Left lung (tissue), 10 donors: Measurements from ENCODE around the gene OBI1. TPM values are rescaled to one million over a fixed set of nuclear protein-coding genes. Genes with fewer than 3 reads are reported as not detected.

Experiments
- ATAC-seq: fragments of 200-7000 bp; cut with Tn5 transposase; one replicate; pipeline ENCODE4 v1.9.1; 2020; ENCODE audit warnings: moderate library complexity
- DNase-seq, 4 donors: peaks; one replicate each; pipeline ENCODE4 v3.0.0-alpha.2; 2013 to 2020
- H3K27ac ChIP-seq, 2 donors: fragments of 200-600 bp; sonication (generic) in 1 of 2; one replicate each; pipeline versions ENCODE4 v1.5.0 to v1.8.0; 2020 to 2021
- H3K27me3 ChIP-seq, 2 donors: fragments of 200-600 bp; sonication (generic) in 1 of 2; one replicate each; pipeline versions ENCODE4 v1.5.0 to v1.8.0; 2020 to 2021
- H3K36me3 ChIP-seq, 2 donors: fragments of 200-600 bp; sonication (generic) in 1 of 2; one replicate each; pipeline versions ENCODE4 v1.5.0 to v1.8.0; 2020 to 2021
- H3K4me1 ChIP-seq, 2 donors: fragments of 200-600 bp; one replicate each; pipeline ENCODE4 v1.8.0; 2021
- H3K4me3 ChIP-seq, 2 donors: fragments of 200-600 bp; sonication (generic) in 1 of 2; one replicate each; pipeline versions ENCODE4 v1.5.0 to v1.8.0; 2020 to 2021; ENCODE audit warnings: mild to moderate bottlenecking in 1 of 2
- H3K9me3 ChIP-seq, 2 donors: fragments of 200-600 bp; sonication (generic) in 1 of 2; one replicate each; pipeline versions ENCODE4 v1.5.0 to v1.8.0; 2020 to 2021
- intact Hi-C, 2 donors: fragments of 100-400 bp; cut with DNase I; formaldehyde crosslinking; loops; one replicate each; pipeline versions ENCODE4 v1.11.2 to v1.14.2; 2022
- polyA plus RNA-seq, 6 donors: library from polyadenylated mRNA; unstranded; fragments of 120-200 nt; gene quantifications; one replicate each; pipeline ENCODE4 v1.2.1, GENCODE V29; 2013; ENCODE audit not compliant: insufficient read length in 6 of 6
- total RNA-seq, 2 donors: library from RNA; stranded (reverse); fragmentation: NEBNext Ultra II Directional; extraction: Animal tissue kit (Norgen Biotek cat#: 25700); gene quantifications; one replicate each; pipeline ENCODE4 v1.2.1, GENCODE V29; 2021
- TF ChIP-seq, protein P1 (sequence below), 2 donors: fragments of 200-600 bp; sonication (generic) in 1 of 2; IDR thresholded peaks; one replicate each; pipeline versions ENCODE4 v1.5.0 to v1.8.0; 2021; ENCODE audit warnings: antibody characterized with exemption in 2 of 2
- donor health status: DM: no; HTN: yes; CAD: no.
- donor health status: DM: no; HTN: no; CAD: no.

Gene OBI1
- total and polyA plus RNA-seq, 8 donors: 7.1 to 22.7 (median 20.3) TPM

GRCh38 chr13:78632996-78633395 lies 26.0 kb downstream of the OBI1 start:
- Histone ChIP-seq H3K4me1 (no peaks in the 10 kb centered on the region), H3K4me3 (no peak overlapping the region), H3K36me3 (peaks cover 0 to 90% of the 10 kb centered on the region in 2 donors), H3K27ac (no peak overlapping the region), H3K9me3 (no peaks in the 10 kb centered on the region), H3K27me3 (no peaks in the 10 kb centered on the region)
- intact Hi-C loops: no loop called here
- TF ChIP-seq, protein P1, sequence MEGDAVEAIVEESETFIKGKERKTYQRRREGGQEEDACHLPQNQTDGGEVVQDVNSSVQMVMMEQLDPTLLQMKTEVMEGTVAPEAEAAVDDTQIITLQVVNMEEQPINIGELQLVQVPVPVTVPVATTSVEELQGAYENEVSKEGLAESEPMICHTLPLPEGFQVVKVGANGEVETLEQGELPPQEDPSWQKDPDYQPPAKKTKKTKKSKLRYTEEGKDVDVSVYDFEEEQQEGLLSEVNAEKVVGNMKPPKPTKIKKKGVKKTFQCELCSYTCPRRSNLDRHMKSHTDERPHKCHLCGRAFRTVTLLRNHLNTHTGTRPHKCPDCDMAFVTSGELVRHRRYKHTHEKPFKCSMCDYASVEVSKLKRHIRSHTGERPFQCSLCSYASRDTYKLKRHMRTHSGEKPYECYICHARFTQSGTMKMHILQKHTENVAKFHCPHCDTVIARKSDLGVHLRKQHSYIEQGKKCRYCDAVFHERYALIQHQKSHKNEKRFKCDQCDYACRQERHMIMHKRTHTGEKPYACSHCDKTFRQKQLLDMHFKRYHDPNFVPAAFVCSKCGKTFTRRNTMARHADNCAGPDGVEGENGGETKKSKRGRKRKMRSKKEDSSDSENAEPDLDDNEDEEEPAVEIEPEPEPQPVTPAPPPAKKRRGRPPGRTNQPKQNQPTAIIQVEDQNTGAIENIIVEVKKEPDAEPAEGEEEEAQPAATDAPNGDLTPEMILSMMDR (IDR thresholded peaks at IDR 0.05): no peak
- ATAC-seq (no peak), DNase-seq (no peak)

- intact Hi-C loops: no loop called here
- Histone ChIP-seq H3K36me3 (peaks cover 0 to 79% of the 10 kb centered on the region in 2 donors), H3K4me1 (no peaks in the 10 kb centered on the region), H3K27me3 (no peaks in the 10 kb centered on the region), H3K27ac (no peak overlapping the region), H3K9me3 (no peaks in the 10 kb centered on the region), H3K4me3 (no peak overlapping the region)
- DNase-seq: no peak
- TF ChIP-seq, protein P1 (IDR thresholded peaks at IDR 0.05): no peak
- no peak for ATAC-seq
These were observed 27.9 kb downstream of the OBI1 start for GRCh38 chr13:78631077-78631476.

GRCh38 chr13:78630511-78630910 lies 28.4 kb downstream of the OBI1 start:
- DNase-seq (no peak), ATAC-seq (no peak)
- Histone ChIP-seq H3K4me1 (no peaks in the 10 kb centered on the region), H3K36me3 (peaks cover 0 to 73% of the 10 kb centered on the region in 2 donors), H3K9me3 (no peaks in the 10 kb centered on the region), H3K27ac (no peak overlapping the region), H3K4me3 (no peak overlapping the region), H3K27me3 (no peaks in the 10 kb centered on the region)
- intact Hi-C loops: no loop called here
- TF ChIP-seq, protein P1 (IDR thresholded peaks at IDR 0.05): no peak

DNA sequence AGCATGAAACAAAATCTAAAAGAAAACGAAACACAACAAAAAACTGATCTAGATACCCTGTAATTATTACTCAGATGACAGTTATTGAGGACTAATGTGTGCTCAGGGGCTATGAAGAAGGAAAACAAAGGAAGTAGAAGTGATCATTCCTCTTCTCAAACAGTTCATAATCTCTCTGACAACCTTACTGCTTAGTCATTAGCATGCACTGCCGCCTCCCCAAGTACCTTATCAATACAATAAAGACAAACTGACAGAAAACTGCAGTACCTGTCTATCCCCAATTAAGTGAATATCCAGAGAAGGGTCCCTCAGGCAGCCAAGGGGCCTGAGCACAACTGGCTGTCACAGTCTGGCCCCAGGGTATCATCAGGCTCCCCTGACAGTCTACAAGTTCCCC lies 33.6 kb downstream of the OBI1 start:
- no peaks in the 10 kb centered on the region for H3K27me3 ChIP-seq
- no peak for DNase-seq
- no peaks in the 10 kb centered on the region for H3K9me3 ChIP-seq
- no peaks in the 10 kb centered on the region for H3K4me1 ChIP-seq
- no peak for ATAC-seq
- intact Hi-C loops: no loop called here
- TF ChIP-seq, protein P1 (IDR thresholded peaks at IDR 0.05): no peak
- no peak overlapping the region for H3K27ac ChIP-seq
- H3K36me3 ChIP-seq: peaks cover 0 to 46% of the 10 kb centered on the region in 2 donors
- no peak overlapping the region for H3K4me3 ChIP-seq

GRCh38 chr13:78623132-78623531 lies 35.8 kb downstream of the OBI1 start:
- no peak for ATAC-seq
- Histone ChIP-seq H3K9me3 (no peaks in the 10 kb centered on the region), H3K4me3 (no peak overlapping the region), H3K4me1 (no peaks in the 10 kb centered on the region), H3K27ac (no peak overlapping the region), H3K27me3 (no peaks in the 10 kb centered on the region), H3K36me3 (peaks cover 0 to 32% of the 10 kb centered on the region in 2 donors)
- intact Hi-C loops: no loop called here
- TF ChIP-seq, protein P1 (IDR thresholded peaks at IDR 0.05): no peak
- DNase-seq: no peak
